GM12878 (cell line): ENCODE results near the gene TEX10. TPM values are rescaled to one million over a fixed set of nuclear protein-coding genes. Genes with fewer than 3 reads are reported as not detected.

ENCODE experiments used
- ATAC-seq: fragments of 200-7000 bp; cut with Tn5 transposase; 3 replicates; pipeline ENCODE4 v1.9.1; 2020; ENCODE audit warnings: mild to moderate bottlenecking, moderate library complexity
- BruUV-seq: library from RNA; stranded (reverse); fragments of 400-500 nt; replicated peaks from 2 replicates; lab custom pipeline; 2021; lab: Mats Ljungman, UMichigan
- CTCF ChIA-PET: fragments of 300-600 bp; sonication (Branson Sonifier 250); formaldehyde crosslinking; extraction: SDS; loops from one replicate; lab custom pipeline; 2021; ENCODE audit warnings: inconsistent platforms; lab: Yijun Ruan, JAX
- POLR2A ChIA-PET: fragments of 350-600 bp; formaldehyde crosslinking; extraction: SDS; loops from one replicate; lab custom pipeline; 2021; ENCODE audit warnings: inconsistent platforms; lab: Charles Lee
- RAD21 ChIA-PET: fragments of 300-600 bp; sonication (Branson Sonifier 250); formaldehyde crosslinking; loops from one replicate; lab custom pipeline; 2023; ENCODE audit warnings: antibody characterized with exemption; ENCODE audit not compliant: unreplicated experiment; lab: Charles Lee
- SMC1A ChIA-PET: fragments of 300-600 bp; sonication (Branson Sonifier 250); formaldehyde crosslinking; loops from one replicate; lab custom pipeline; 2023; ENCODE audit not compliant: unreplicated experiment, uncharacterized antibody; lab: Charles Lee
- DNase-seq: peaks from one replicate; pipeline ENCODE4 v3.0.0-alpha.2; 2011; ENCODE audit warnings: low read depth, low spot score
- FAIRE-seq: peaks from 3 replicates; lab custom pipeline; 2011; peaks lifted over from hg19 to GRCh38; lab: Jason Lieb, UNC
- H2AFZ ChIP-seq: 2 replicates; pipeline ENCODE4 v1.6.0; 2011; ENCODE audit warnings: low read depth, low read length, control low read depth; ENCODE audit not compliant: control insufficient read depth
- H3K27ac ChIP-seq: 2 replicates; pipeline ENCODE4 v1.5.1; 2011; ENCODE audit warnings: control low read depth; ENCODE audit not compliant: control insufficient read depth, insufficient read depth
- H3K27me3 ChIP-seq, 2 experiments: replicated peaks in 1 of 2; 2 replicates each; pipeline versions ENCODE4 v1.6.0 to v1.6.1; 2011; ENCODE audit warnings: low read length in 1 of 2; ENCODE audit not compliant: control insufficient read depth in 2 of 2, insufficient read depth in 2 of 2
- H3K36me3 ChIP-seq, 2 experiments: 2 replicates each; pipeline ENCODE4 v1.5.1; 2011; ENCODE audit warnings: low read length in 1 of 2; ENCODE audit not compliant: control insufficient read depth in 2 of 2, insufficient read depth in 2 of 2
- H3K4me1 ChIP-seq: 2 replicates; pipeline ENCODE4 v1.6.1; 2011; ENCODE audit warnings: mild to moderate bottlenecking, low read length, moderate library complexity, mixed read lengths; ENCODE audit not compliant: control insufficient read depth, insufficient read depth
- H3K4me2 ChIP-seq: 2 replicates; pipeline ENCODE4 v1.6.0; 2011; ENCODE audit warnings: control low read depth; ENCODE audit not compliant: control insufficient read depth, insufficient read depth
- H3K4me3 ChIP-seq: fragments of 200-600 bp; sonication (generic); 2 replicates; pipeline ENCODE4 v1.5.1; 2016
- H3K79me2 ChIP-seq: 2 replicates; pipeline ENCODE4 v1.6.0; 2011; ENCODE audit warnings: low read length; ENCODE audit not compliant: control insufficient read depth, insufficient read depth
- H3K9ac ChIP-seq: 2 replicates; pipeline ENCODE4 v1.8.0; 2011; ENCODE audit warnings: low read length, control low read depth, mixed read lengths; ENCODE audit not compliant: control insufficient read depth, insufficient read depth
- H3K9me3 ChIP-seq: replicated peaks from 3 replicates; pipeline ENCODE4 v1.5.1; 2011; ENCODE audit warnings: mild to moderate bottlenecking, low read length; ENCODE audit not compliant: control insufficient read depth, insufficient read depth
- H4K20me1 ChIP-seq: 2 replicates; pipeline ENCODE4 v1.6.0; 2011; ENCODE audit not compliant: control insufficient read depth, insufficient read depth
- BMI1 ChIP-seq: fragments of 450-650 bp; IDR thresholded peaks from 2 replicates; pipeline ENCODE4 v1.6.1; 2016; ENCODE audit warnings: mild to moderate bottlenecking, moderate library complexity, borderline replicate concordance
- CTCF ChIP-seq, 3 experiments: IDR thresholded peaks in 2 of 3; conservative IDR thresholded peaks in 1 of 3; 2 replicates each; pipeline ENCODE4 v1.5.1; 2011; ENCODE audit warnings: low read depth in 3 of 3, low read length in 3 of 3, mild to moderate bottlenecking in 3 of 3, control low read depth in 2 of 3, moderate library complexity in 2 of 3, inconsistent platforms in 1 of 3, mixed read lengths in 1 of 3; ENCODE audit not compliant: control insufficient read depth in 2 of 3, insufficient read depth in 1 of 3; ENCODE audit errors: extremely low read depth in 1 of 3
- DPF2 ChIP-seq: fragments of 450-650 bp; IDR thresholded peaks from 2 replicates; pipeline ENCODE4 v1.6.1; 2017; ENCODE audit warnings: mild to moderate bottlenecking
- EGR1 ChIP-seq, 2 experiments: IDR thresholded peaks; 1 replicate in 1 of 2; 2 replicates in 1 of 2; pipeline ENCODE4 v1.6.1; 2011 to 2012; ENCODE audit warnings: low read depth in 2 of 2, low read length in 2 of 2, borderline replicate concordance in 1 of 2, mild to moderate bottlenecking in 1 of 2, moderate library complexity in 1 of 2
- FOXK2 ChIP-seq: fragments of 450-650 bp; IDR thresholded peaks from 2 replicates; pipeline ENCODE4 v1.6.1; 2017; ENCODE audit warnings: mild to moderate bottlenecking, moderate library complexity
- GABPA ChIP-seq: IDR thresholded peaks from 2 replicates; pipeline ENCODE4 v1.6.1; 2014; ENCODE audit warnings: antibody characterized with exemption, low read depth, mild to moderate bottlenecking, inconsistent platforms
- HDAC2 ChIP-seq: fragments of 200-600 bp; sonication (generic); IDR thresholded peaks from 2 replicates; pipeline ENCODE4 v1.6.1; 2017
- HDAC6 ChIP-seq: fragments of 200-600 bp; sonication (generic); IDR thresholded peaks from one replicate; pipeline ENCODE4 v1.8.0; 2017; ENCODE audit warnings: antibody characterized with exemption; ENCODE audit not compliant: unreplicated experiment
- NFYB ChIP-seq: IDR thresholded peaks from 2 replicates; pipeline ENCODE4 v1.6.1; 2011; ENCODE audit warnings: low read depth, mild to moderate bottlenecking, low read length, improper control_type of control experiment, moderate library complexity; ENCODE audit not compliant: insufficient read depth
- RAD51 ChIP-seq: fragments of 450-650 bp; IDR thresholded peaks from 2 replicates; pipeline ENCODE4 v1.6.1; 2016; ENCODE audit warnings: moderate library complexity, mild to moderate bottlenecking, inconsistent platforms
- SMARCA5 ChIP-seq: fragments of 450-650 bp; IDR thresholded peaks from 2 replicates; pipeline ENCODE4 v1.6.1; 2017; ENCODE audit warnings: mild to moderate bottlenecking
- STAT3 ChIP-seq: IDR thresholded peaks from 2 replicates; pipeline ENCODE4 v1.6.1; 2011; ENCODE audit warnings: low read depth, low read length, improper control_type of control experiment
- TAF1 ChIP-seq: IDR thresholded peaks from 2 replicates; pipeline ENCODE4 v1.6.1; 2011; ENCODE audit warnings: mild to moderate bottlenecking, low read depth, low read length, borderline replicate concordance
- TBL1XR1 ChIP-seq: IDR thresholded peaks from 2 replicates; pipeline ENCODE4 v1.6.1; 2012; ENCODE audit warnings: low read depth, low read length, improper control_type of control experiment
- ZNF24 ChIP-seq: fragments of 450-650 bp; IDR thresholded peaks from 2 replicates; pipeline ENCODE4 v1.6.1; 2017; ENCODE audit warnings: antibody characterized with exemption, mild to moderate bottlenecking
- WGBS: methylation state at CpG from one replicate; pipeline ENCODE4 v1.1.6; 2016; ENCODE audit warnings: low lambda C conversion rate; ENCODE audit not compliant: insufficient replicate concordance, insufficient coverage; ENCODE audit errors: missing lambda C conversion rate; 5-methylcytosine and 5-hydroxymethylcytosine counted together
- in situ Hi-C: fragments of 300-500 bp; cut with MboI; formaldehyde crosslinking; loops from 9 replicates; pipeline ENCODE4 v1.14.3; 2018; ENCODE audit warnings: mixed read lengths
- intact Hi-C: fragments of 100-400 bp; cut with micrococcal nuclease; formaldehyde crosslinking; loops from one replicate; pipeline ENCODE4 v1.14.2; 2022; ENCODE audit not compliant: unreplicated experiment
- polyA plus RNA-seq, 11 experiments: library from polyadenylated mRNA; depleted of rRNA in 4 of 11; unstranded in 6 of 11; stranded (reverse) in 5 of 11; fragments of >200 nt; fragmentation: Nextera tagmentation in 4 of 11; fragmentation: Illumina TruSeq in 1 of 11; extraction: Ambion mirVana in 4 of 11; extraction: Trizol in 1 of 11; gene quantifications; 1 replicate in 1 of 11; 2 replicates in 10 of 11; pipeline versions ENCODE4 v1.2.1 to v1.2.3, GENCODE V29; 2011 to 2016; ENCODE audit warnings: inconsistent platforms in 2 of 11, missing spikeins in 2 of 11, low read depth in 1 of 11
- total RNA-seq, 4 experiments: library from RNA; depleted of rRNA in 3 of 4; stranded (reverse); fragments of >200 nt in 3 of 4; fragmentation: Illumina TruSeq in 1 of 4; extraction: Trizol in 1 of 4; gene quantifications; 2 replicates each; pipeline versions ENCODE4 v1.2.1 to v1.2.3, GENCODE V29; 2013 to 2021

Gene TEX10
- total and polyA plus RNA-seq, 10 of the 15 experiments (the other 5 are each of a cell fraction or from before 2014, with no cell fraction given) = 17.4 to 46.6 (median 36.2) TPM

GRCh38 chr9:100282388-100282719, 70.4 kb downstream of the TEX10 start:
- intact Hi-C loops (no loop called here), in situ Hi-C loops (no loop called here)
- Histone ChIP-seq H3K36me3 (peaks cover 0 to 6% of the 10 kb centered on the region in 2 experiments; a peak in 2 of 4 replicates), H3K79me2 (no peaks in the 10 kb centered on the region), H3K9me3 (no peaks in the 10 kb centered on the region; the same call in none of the 3 replicates), H3K4me3 (no peak overlapping the region), H4K20me1 (no peaks in the 10 kb centered on the region), H3K4me1 (no peaks in the 10 kb centered on the region), H3K27ac (no peak overlapping the region), H2AFZ (no peak overlapping the region), H3K27me3 (no peaks in the 10 kb centered on the region), H3K9ac (no peak overlapping the region), H3K4me2 (no peak overlapping the region)
- BruUV-seq = no TSS peak
- TF ChIP-seq GABPA (no peak), RAD51 (no peak), EGR1 (IDR thresholded peaks at IDR 0.05; ENCODE audit: borderline replicate concordance in 1 of 2, low read depth in 2 of 2, low read length in 2 of 2) (no peak), NFYB (no peak)
- 96% methylated on average over 4 of the region's 4 CpGs for WGBS
- FAIRE-seq = no peak
- no peak for ATAC-seq
- POLR2A ChIA-PET = no interaction called here
- DNase-seq = no peak
- SMC1A ChIA-PET = no interaction called here
- RAD21 ChIA-PET = no interaction called here
- CTCF ChIA-PET = interaction anchor here (2.3 kb wide), 1 partner anchor 7 kb away, joined by 8 read pairs; no protein-coding TSS in a partner anchor

- ATAC-seq = no peak
- no peak overlapping the region for H3K4me2 ChIP-seq
- ChIA-PET SMC1A (no interaction called here), POLR2A (no interaction called here), CTCF (interaction anchor here (1.5 to 2.3 kb wide), 2 partner anchors 8 to 40 kb away, joined by 7 to 8 read pairs; no protein-coding TSS in a partner anchor), RAD21 (no interaction called here)
- H3K27ac ChIP-seq = no peak overlapping the region
- no peak overlapping the region for H3K4me3 ChIP-seq
- no peaks in the 10 kb centered on the region for H3K27me3 ChIP-seq
- FAIRE-seq = no peak
- no peaks in the 10 kb centered on the region for H3K79me2 ChIP-seq
- BruUV-seq = no TSS peak
- TF ChIP-seq STAT3 = no peak
- TF ChIP-seq HDAC2 = no peak
- TF ChIP-seq DPF2 = no peak
- no peak for TF ChIP-seq TAF1
- TF ChIP-seq TBL1XR1 = no peak
- TF ChIP-seq HDAC6 = no peak
- TF ChIP-seq FOXK2 = no peak
- TF ChIP-seq SMARCA5 = no peak
- no peak for TF ChIP-seq BMI1
- TF ChIP-seq CTCF (IDR thresholded peaks at IDR 0.05 in 2 of 3, conservative IDR thresholded peaks at IDR 0.05 in 1 of 3; ENCODE audit: control insufficient read depth in 2 of 3, extremely low read depth in 1 of 3, insufficient read depth in 1 of 3, low read depth in 3 of 3, low read length in 3 of 3) = no peak
- TF ChIP-seq ZNF24 = no peak
- H2AFZ ChIP-seq = no peak overlapping the region
- intact Hi-C loops (no loop called here), in situ Hi-C loops (no loop called here)
- no peaks in the 10 kb centered on the region; the same call in none of the 3 replicates for H3K9me3 ChIP-seq
- no peak for DNase-seq
- no peaks in the 10 kb centered on the region for H4K20me1 ChIP-seq
- no peaks in the 10 kb centered on the region for H3K4me1 ChIP-seq
- WGBS = 98% methylated on average over 7 of the region's 7 CpGs
- H3K9ac ChIP-seq = no peak overlapping the region
- peaks cover 0 to 6% of the 10 kb centered on the region in 2 experiments; a peak in 2 of 4 replicates for H3K36me3 ChIP-seq
These were observed 70.9 kb downstream of the TEX10 start for GRCh38 chr9:100281676-100282387.
